ENCODE data around the gene PHACTR1.
A peak's percentile ranks its signal among the peaks of the same experiment; 100 is the strongest.

The PHACTR1 gene

GRCh38 chr6:13198168-13198567 lies 481.6 kb downstream of the PHACTR1 start:
- no peak for TF ChIP-seq EGR1 (IDR thresholded peaks at IDR 0.05)
- TF ChIP-seq, protein P1, sequence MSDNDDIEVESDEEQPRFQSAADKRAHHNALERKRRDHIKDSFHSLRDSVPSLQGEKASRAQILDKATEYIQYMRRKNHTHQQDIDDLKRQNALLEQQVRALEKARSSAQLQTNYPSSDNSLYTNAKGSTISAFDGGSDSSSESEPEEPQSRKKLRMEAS (IDR thresholded peaks at IDR 0.05): no peak
- TF ChIP-seq REST (IDR thresholded peaks at IDR 0.05; ENCODE audit: low read depth): no peak
- no peak for TF ChIP-seq TAF1 (IDR thresholded peaks at IDR 0.05; ENCODE audit: low read depth)
- no peak for TF ChIP-seq CREB1 (IDR thresholded peaks at IDR 0.05; ENCODE audit: low read depth)
- no peak for TF ChIP-seq RAD21 (IDR thresholded peaks at IDR 0.05; ENCODE audit: low read depth)
- TF ChIP-seq, protein P2, sequence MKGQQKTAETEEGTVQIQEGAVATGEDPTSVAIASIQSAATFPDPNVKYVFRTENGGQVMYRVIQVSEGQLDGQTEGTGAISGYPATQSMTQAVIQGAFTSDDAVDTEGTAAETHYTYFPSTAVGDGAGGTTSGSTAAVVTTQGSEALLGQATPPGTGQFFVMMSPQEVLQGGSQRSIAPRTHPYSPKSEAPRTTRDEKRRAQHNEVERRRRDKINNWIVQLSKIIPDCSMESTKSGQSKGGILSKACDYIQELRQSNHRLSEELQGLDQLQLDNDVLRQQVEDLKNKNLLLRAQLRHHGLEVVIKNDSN (IDR thresholded peaks at IDR 0.05): no peak
- TF ChIP-seq NFIC (IDR thresholded peaks at IDR 0.05): no peak
- TF ChIP-seq TCF12 (IDR thresholded peaks at IDR 0.05; ENCODE audit: low read depth): no peak
- no peak for TF ChIP-seq FOXM1 (IDR thresholded peaks at IDR 0.05; ENCODE audit: borderline replicate concordance, low read depth)
- no peak for TF ChIP-seq CEBPB (IDR thresholded peaks at IDR 0.05)

DNA sequence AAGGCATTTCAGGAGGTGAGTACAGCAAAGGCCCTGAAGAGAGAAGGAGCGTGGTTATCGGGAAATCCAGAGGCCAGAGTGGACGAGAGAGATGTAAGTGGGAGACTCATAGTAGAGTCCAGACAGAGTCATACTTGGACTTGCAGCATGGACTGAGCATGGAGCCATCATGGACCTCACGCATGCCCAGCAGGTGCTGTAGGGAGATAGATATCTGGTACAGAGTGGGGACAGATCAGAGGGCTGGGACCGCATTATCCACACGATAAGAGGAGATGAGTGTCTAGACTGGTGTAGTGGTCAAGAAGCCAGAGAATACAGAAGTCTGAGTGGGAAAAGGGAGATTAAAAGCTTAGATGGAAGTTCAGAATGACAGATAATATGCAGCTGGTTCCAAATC lies 484.8 kb downstream of the PHACTR1 start:
- no peak for TF ChIP-seq EP300 (IDR thresholded peaks at IDR 0.05; ENCODE audit: borderline replicate concordance)
- TF ChIP-seq, protein P1 (IDR thresholded peaks at IDR 0.05): no peak
- TF ChIP-seq, protein P2 (IDR thresholded peaks at IDR 0.05): no peak
- no peak for TF ChIP-seq CEBPB (IDR thresholded peaks at IDR 0.05)
- TF ChIP-seq EGR1 (IDR thresholded peaks at IDR 0.05): no peak
- TF ChIP-seq NFIC (IDR thresholded peaks at IDR 0.05): no peak
- TF ChIP-seq FOXM1 (IDR thresholded peaks at IDR 0.05; ENCODE audit: borderline replicate concordance, low read depth): no peak
- no peak for TF ChIP-seq TAF1 (IDR thresholded peaks at IDR 0.05; ENCODE audit: low read depth)
- TF ChIP-seq ZBTB7A (IDR thresholded peaks at IDR 0.05; ENCODE audit: low read depth): no peak
- TF ChIP-seq TEAD4 (IDR thresholded peaks at IDR 0.05): no peak
- TF ChIP-seq CREB1 (IDR thresholded peaks at IDR 0.05; ENCODE audit: low read depth): no peak
- no peak for TF ChIP-seq RAD21 (IDR thresholded peaks at IDR 0.05; ENCODE audit: low read depth)
- no peak for TF ChIP-seq YY1 (IDR thresholded peaks at IDR 0.05; ENCODE audit: low read depth)

- no peak for TF ChIP-seq YY1 (IDR thresholded peaks at IDR 0.05; ENCODE audit: low read depth)
- TF ChIP-seq CREB1 (IDR thresholded peaks at IDR 0.05; ENCODE audit: low read depth): no peak
- no peak for TF ChIP-seq NFIC (IDR thresholded peaks at IDR 0.05)
- TF ChIP-seq, protein P1 (IDR thresholded peaks at IDR 0.05): no peak
- no peak for TF ChIP-seq CEBPB (IDR thresholded peaks at IDR 0.05)
These were observed 486.6 kb downstream of the PHACTR1 start for GRCh38 chr6:13203145-13203544.

DNA sequence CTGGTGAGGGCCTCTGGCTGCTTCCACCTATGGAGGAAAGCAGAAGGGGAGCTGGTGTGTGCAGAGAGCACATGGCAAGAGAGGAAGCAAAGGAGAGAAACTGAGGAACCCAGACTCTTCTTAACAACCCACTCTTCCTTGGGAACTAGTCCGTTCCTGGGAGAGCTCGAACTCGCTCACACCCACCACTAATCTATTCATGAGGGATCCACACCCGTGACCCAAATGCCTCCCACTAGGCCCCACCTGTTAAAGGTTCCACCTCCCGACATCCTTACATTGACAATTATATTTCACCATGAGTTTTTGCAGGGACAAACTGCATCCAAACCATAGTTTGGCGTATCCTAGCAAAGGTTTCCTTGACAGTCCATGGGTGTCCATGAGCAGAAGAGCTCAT lies 488.5 kb downstream of the PHACTR1 start:
- no peak for TF ChIP-seq TEAD4 (IDR thresholded peaks at IDR 0.05)
- no peak for TF ChIP-seq YY1 (IDR thresholded peaks at IDR 0.05; ENCODE audit: low read depth)
- TF ChIP-seq REST (IDR thresholded peaks at IDR 0.05; ENCODE audit: low read depth): no peak

GRCh38 chr6:13212096-13212495 lies 495.5 kb downstream of the PHACTR1 start:
- TF ChIP-seq FOXM1 (IDR thresholded peaks at IDR 0.05; ENCODE audit: borderline replicate concordance, low read depth): no peak
- peak; percentile 50; the same call in 1 of the 2 replicates for TF ChIP-seq REST (IDR thresholded peaks at IDR 0.05; ENCODE audit: low read depth)

All from Ishikawa (cell line).